ENCODE data around the gene ZBTB25. TPM values are rescaled to one million over a fixed set of nuclear protein-coding genes. Genes with fewer than 3 reads are reported as not detected.
"Not testable (repeated sequence)": the region's sequence is repeated elsewhere in the genome, so short reads cannot be mapped to it uniquely, and the experiment has no call there.

ZBTB25 gene
- total RNA-seq, 1 donor from 2014 or later, result 11.8 TPM

GRCh38 chr14:64522591-64523355 is 19.1 kb upstream of the ZBTB25 start:
- H3K36me3 Mint-ChIP-seq (ENCODE audit: insufficient read depth), result peaks cover 4% of the 10 kb centered on the region
- TF ChIP-seq CTCF (IDR thresholded peaks at IDR 0.05; ENCODE audit: unreplicated experiment), result no peak
- H3K9me3 Mint-ChIP-seq (ENCODE audit: low read depth), result no peaks in the 10 kb centered on the region
- H3K27me3 Mint-ChIP-seq, result no peaks in the 10 kb centered on the region
- no peak for DNase-seq (ENCODE audit: low spot score, unreplicated experiment)
- H3K4me1 Mint-ChIP-seq (ENCODE audit: low read depth), result peaks cover 3% of the 10 kb centered on the region
- H3K4me3 Mint-ChIP-seq (ENCODE audit: low read depth), result no peak overlapping the region
- H3K27ac Mint-ChIP-seq, result no peak overlapping the region

- no peak for DNase-seq (ENCODE audit: low spot score, unreplicated experiment)
These were observed 17.1 kb upstream of the ZBTB25 start for GRCh38 chr14:64520699-64521098.

GRCh38 chr14:64518229-64518628 is 14.6 kb upstream of the ZBTB25 start:
- peaks cover 5% of the 10 kb centered on the region for H3K4me1 Mint-ChIP-seq (ENCODE audit: low read depth)
- no peak overlapping the region for H3K27ac Mint-ChIP-seq
- no peak for TF ChIP-seq CTCF (IDR thresholded peaks at IDR 0.05; ENCODE audit: unreplicated experiment)
- H3K27me3 Mint-ChIP-seq, result no peaks in the 10 kb centered on the region
- H3K9me3 Mint-ChIP-seq (ENCODE audit: low read depth), result no peaks in the 10 kb centered on the region
- no peaks in the 10 kb centered on the region for H3K36me3 Mint-ChIP-seq (ENCODE audit: insufficient read depth)
- H3K4me3 Mint-ChIP-seq (ENCODE audit: low read depth), result no peak overlapping the region
- no peak for DNase-seq (ENCODE audit: low spot score, unreplicated experiment)

More at GRCh38 chr14:64520699-64521098, 17.1 kb upstream of the ZBTB25 start:
- Mint-ChIP-seq H3K9me3 (ENCODE audit: low read depth) (no peaks in the 10 kb centered on the region), H3K27ac (no peak overlapping the region), H3K4me1 (ENCODE audit: low read depth) (peaks cover 3% of the 10 kb centered on the region), H3K4me3 (ENCODE audit: low read depth) (no peak overlapping the region), H3K27me3 (no peaks in the 10 kb centered on the region), H3K36me3 (ENCODE audit: insufficient read depth) (no peaks in the 10 kb centered on the region)
- no peak for TF ChIP-seq CTCF (IDR thresholded peaks at IDR 0.05; ENCODE audit: unreplicated experiment)

- H3K4me1 Mint-ChIP-seq (ENCODE audit: low read depth); H3K9me3 Mint-ChIP-seq (ENCODE audit: low read depth); H3K27me3 Mint-ChIP-seq; DNase-seq (ENCODE audit: low spot score, unreplicated experiment); H3K36me3 Mint-ChIP-seq (ENCODE audit: insufficient read depth); H3K27ac Mint-ChIP-seq; H3K4me3 Mint-ChIP-seq (ENCODE audit: low read depth): not testable (repeated sequence)
These were observed 14.0 kb upstream of the ZBTB25 start for GRCh38 chr14:64517667-64518066.

- no peaks in the 10 kb centered on the region for H3K9me3 Mint-ChIP-seq (ENCODE audit: low read depth)
- TF ChIP-seq CTCF (IDR thresholded peaks at IDR 0.05; ENCODE audit: unreplicated experiment), result no peak
- no peak for DNase-seq (ENCODE audit: low spot score, unreplicated experiment)
- H3K27me3 Mint-ChIP-seq, result no peaks in the 10 kb centered on the region
- no peak overlapping the region for H3K27ac Mint-ChIP-seq
- peaks cover 5% of the 10 kb centered on the region for H3K4me1 Mint-ChIP-seq (ENCODE audit: low read depth)
- H3K36me3 Mint-ChIP-seq (ENCODE audit: insufficient read depth), result no peaks in the 10 kb centered on the region
- no peak overlapping the region for H3K4me3 Mint-ChIP-seq (ENCODE audit: low read depth)
These were observed 13.3 kb upstream of the ZBTB25 start for GRCh38 chr14:64516969-64517368.

- Mint-ChIP-seq H3K36me3 (ENCODE audit: insufficient read depth) (no peaks in the 10 kb centered on the region), H3K4me3 (ENCODE audit: low read depth) (no peak overlapping the region), H3K4me1 (ENCODE audit: low read depth) (peaks cover 7% of the 10 kb centered on the region), H3K27ac (no peak overlapping the region), H3K27me3 (no peaks in the 10 kb centered on the region), H3K9me3 (ENCODE audit: low read depth) (no peaks in the 10 kb centered on the region)
- no peak for DNase-seq (ENCODE audit: low spot score, unreplicated experiment)
- TF ChIP-seq CTCF (IDR thresholded peaks at IDR 0.05; ENCODE audit: unreplicated experiment), result no peak
These were observed 11.4 kb upstream of the ZBTB25 start for GRCh38 chr14:64515053-64515452.

Data from progenitor cell of endocrine pancreas (in vitro differentiated cells).